A673 (cell line): ENCODE data around the gene RSPH3.

Source experiments
- EZH2 ChIP-seq: fragments of 200-600 bp; sonication (generic); IDR thresholded peaks from 2 replicates; pipeline ENCODE4 v1.6.1; 2017; ENCODE audit warnings: borderline replicate concordance, low read depth, mild to moderate bottlenecking, mixed read lengths, antibody characterized with exemption, low read length; ENCODE audit not compliant: poor library complexity, severe bottlenecking
- TF ChIP-seq, protein P1 (sequence below): fragments of 300-800, 200-600 bp; sonication (generic); conservative IDR thresholded peaks from 2 replicates; pipeline ENCODE4 v1.5.1; 2017; ENCODE audit warnings: low read depth, mild to moderate bottlenecking, antibody characterized with exemption, low read length, moderate library complexity, mixed read lengths

DNA sequence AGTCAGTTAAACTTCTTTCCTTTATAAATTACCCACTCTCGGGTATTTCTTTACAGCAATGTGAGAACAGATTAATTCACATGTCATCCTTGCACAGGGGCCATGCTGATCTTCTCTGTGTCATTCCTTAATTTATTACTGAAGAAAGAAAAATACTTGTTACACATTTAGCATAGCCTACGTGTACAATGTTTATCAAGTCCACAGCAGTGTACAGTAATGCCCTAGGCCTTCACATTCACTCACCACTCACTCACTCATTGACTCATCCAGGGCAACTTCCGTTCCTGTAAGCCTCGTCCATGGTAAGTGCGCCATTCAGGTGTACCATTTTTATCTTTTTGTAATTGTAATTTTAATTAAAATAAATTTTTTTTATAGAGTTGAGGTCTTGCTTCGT lies 73.6 kb downstream of the RSPH3 start:
- TF ChIP-seq, protein P1, sequence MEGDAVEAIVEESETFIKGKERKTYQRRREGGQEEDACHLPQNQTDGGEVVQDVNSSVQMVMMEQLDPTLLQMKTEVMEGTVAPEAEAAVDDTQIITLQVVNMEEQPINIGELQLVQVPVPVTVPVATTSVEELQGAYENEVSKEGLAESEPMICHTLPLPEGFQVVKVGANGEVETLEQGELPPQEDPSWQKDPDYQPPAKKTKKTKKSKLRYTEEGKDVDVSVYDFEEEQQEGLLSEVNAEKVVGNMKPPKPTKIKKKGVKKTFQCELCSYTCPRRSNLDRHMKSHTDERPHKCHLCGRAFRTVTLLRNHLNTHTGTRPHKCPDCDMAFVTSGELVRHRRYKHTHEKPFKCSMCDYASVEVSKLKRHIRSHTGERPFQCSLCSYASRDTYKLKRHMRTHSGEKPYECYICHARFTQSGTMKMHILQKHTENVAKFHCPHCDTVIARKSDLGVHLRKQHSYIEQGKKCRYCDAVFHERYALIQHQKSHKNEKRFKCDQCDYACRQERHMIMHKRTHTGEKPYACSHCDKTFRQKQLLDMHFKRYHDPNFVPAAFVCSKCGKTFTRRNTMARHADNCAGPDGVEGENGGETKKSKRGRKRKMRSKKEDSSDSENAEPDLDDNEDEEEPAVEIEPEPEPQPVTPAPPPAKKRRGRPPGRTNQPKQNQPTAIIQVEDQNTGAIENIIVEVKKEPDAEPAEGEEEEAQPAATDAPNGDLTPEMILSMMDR, result no peak
- no peak for TF ChIP-seq EZH2
